PC-3 (cell line): ENCODE measurements around the gene RMI2. TPM values are rescaled to one million over a fixed set of nuclear protein-coding genes. Genes with fewer than 3 reads are reported as not detected.

ENCODE experiments used
- ATAC-seq: fragments of 200-7000 bp; cut with Tn5 transposase; 2 replicates; pipeline ENCODE4 v1.9.1; 2020; ENCODE audit warnings: mild to moderate bottlenecking, moderate library complexity
- BruUV-seq: library from RNA; stranded (reverse); fragments of 400-500 nt; replicated peaks from 2 replicates; lab custom pipeline; 2021; lab: Mats Ljungman, UMichigan
- CTCF ChIA-PET: fragments of 300-600 bp; sonication (Branson Sonifier 250); formaldehyde crosslinking; loops from one replicate; lab custom pipeline; 2022; ENCODE audit warnings: antibody characterized with exemption; lab: Charles Lee
- POLR2A ChIA-PET: fragments of 300-600 bp; sonication (Branson Sonifier 250); formaldehyde crosslinking; loops from one replicate; lab custom pipeline; 2022; ENCODE audit warnings: antibody characterized with exemption; ENCODE audit not compliant: unreplicated experiment; lab: Charles Lee
- DNase-seq: peaks from one replicate; pipeline ENCODE4 v3.0.0-alpha.2; 2015
- H2AFZ ChIP-seq: fragments of 300-600 bp; sonication (generic); 2 replicates; pipeline ENCODE4 v1.6.0; 2016; ENCODE audit warnings: antibody characterized with exemption, low read length
- H3F3A ChIP-seq: fragments of 300-600 bp; sonication (generic); one replicate; pipeline ENCODE4 v1.6.0; 2017; ENCODE audit warnings: antibody characterized with exemption, low read length, control low read depth, mild to moderate bottlenecking; ENCODE audit not compliant: unreplicated experiment
- H3K27ac ChIP-seq: fragments of 300-600 bp; sonication (generic); 2 replicates; pipeline ENCODE4 v1.5.1; 2016; ENCODE audit warnings: mild to moderate bottlenecking, low read length
- H3K27me3 ChIP-seq: fragments of 300-600 bp; sonication (generic); 2 replicates; pipeline ENCODE4 v1.6.1; 2016; ENCODE audit warnings: low read length, mixed read lengths
- H3K36me3 ChIP-seq: fragments of 300-600 bp; sonication (generic); 2 replicates; pipeline ENCODE4 v1.6.1; 2016; ENCODE audit warnings: low read depth, mixed run types, low read length, mixed read lengths
- H3K4me1 ChIP-seq: fragments of 300-600 bp; sonication (generic); 2 replicates; pipeline ENCODE4 v1.5.1; 2016; ENCODE audit warnings: low read length; ENCODE audit not compliant: insufficient read depth
- H3K4me2 ChIP-seq: fragments of 300-600 bp; sonication (generic); 2 replicates; pipeline ENCODE4 v1.6.0; 2016; ENCODE audit warnings: low read length
- H3K4me3 ChIP-seq: fragments of 300-600 bp; sonication (generic); 2 replicates; pipeline ENCODE4 v1.5.1; 2016; ENCODE audit warnings: mild to moderate bottlenecking, low read length, mixed read lengths
- H3K79me2 ChIP-seq: fragments of 300-600 bp; sonication (generic); 2 replicates; pipeline ENCODE4 v1.6.1; 2017; ENCODE audit warnings: low read length, mixed read lengths
- H3K9ac ChIP-seq: fragments of 300-600 bp; sonication (generic); 2 replicates; pipeline ENCODE4 v1.6.0; 2016; ENCODE audit warnings: mild to moderate bottlenecking, low read length
- H3K9me2 ChIP-seq: fragments of 300-600 bp; sonication (generic); replicated peaks from 2 replicates; pipeline ENCODE4 v1.6.1; 2016; ENCODE audit warnings: mixed run types, low read length, mixed read lengths
- H3K9me3 ChIP-seq: fragments of 300-600 bp; sonication (generic); 2 replicates; pipeline ENCODE4 v1.6.1; 2016; ENCODE audit warnings: low read length, mixed read lengths
- H4K20me1 ChIP-seq: fragments of 300-600 bp; sonication (generic); 2 replicates; pipeline ENCODE4 v1.6.1; 2016; ENCODE audit warnings: low read length, mixed read lengths
- CTCF ChIP-seq: fragments of 300-600 bp; sonication (generic); conservative IDR thresholded peaks from 2 replicates; pipeline ENCODE4 v1.5.1; 2017; ENCODE audit warnings: antibody characterized with exemption, low read depth, mild to moderate bottlenecking, low read length
- EZH2 ChIP-seq: fragments of 300-600 bp; sonication (generic); IDR thresholded peaks from one replicate; pipeline ENCODE4 v1.6.1; 2017; ENCODE audit warnings: antibody characterized with exemption, mild to moderate bottlenecking, low read length; ENCODE audit not compliant: unreplicated experiment
- EZH2phosphoT487 ChIP-seq: fragments of 300-600 bp; sonication (generic); IDR thresholded peaks from 2 replicates; pipeline ENCODE4 v1.6.1; 2018; ENCODE audit warnings: mild to moderate bottlenecking, antibody characterized with exemption, low read length, borderline replicate concordance
- intact Hi-C: fragments of 100-400 bp; cut with micrococcal nuclease; formaldehyde crosslinking; loops from 2 replicates; pipeline ENCODE4 v1.9.0; 2023
- total RNA-seq: library from RNA; depleted of rRNA; stranded (reverse); fragments of >200 nt; gene quantifications from 2 replicates; pipeline ENCODE4 v1.2.3, GENCODE V29; 2014

The RMI2 gene
- total RNA-seq, 1 experiment from 2014 or later = 10.9 TPM

- Histone ChIP-seq H3F3A (no peaks in the 10 kb centered on the region), H4K20me1 (no peaks in the 10 kb centered on the region), H3K27me3 (no peaks in the 10 kb centered on the region), H3K9me3 (no peaks in the 10 kb centered on the region), H3K9me2 (no peaks in the 10 kb centered on the region), H3K4me1 (peaks cover 7% of the 10 kb centered on the region; the same call in 1 of the 2 replicates), H3K79me2 (peaks cover 9% of the 10 kb centered on the region), H3K4me3 (no peak overlapping the region), H3K4me2 (no peak overlapping the region), H3K27ac (no peak overlapping the region), H3K9ac (no peak overlapping the region), H3K36me3 (no peaks in the 10 kb centered on the region), H2AFZ (no peak overlapping the region)
- no TSS peak for BruUV-seq
- ATAC-seq (no peak), DNase-seq (no peak)
- POLR2A ChIA-PET = no interaction called here
- CTCF ChIA-PET = no interaction called here
- intact Hi-C loops = no loop called here
- TF ChIP-seq EZH2 (no peak), CTCF (no peak), EZH2phosphoT487 (no peak)
Measured at GRCh38 chr16:11341371-11341770, 3.9 kb upstream of the RMI2 start.

GRCh38 chr16:11342021-11342855 lies 3.0 kb upstream of the RMI2 start:
- H3K79me2 ChIP-seq = peaks cover 16% of the 10 kb centered on the region
- no peak overlapping the region for H2AFZ ChIP-seq
- H3K36me3 ChIP-seq = no peaks in the 10 kb centered on the region
- no peaks in the 10 kb centered on the region for H3K9me3 ChIP-seq
- POLR2A ChIA-PET = no interaction called here
- no peaks in the 10 kb centered on the region for H3F3A ChIP-seq
- BruUV-seq = no TSS peak
- no peak for ATAC-seq
- H3K27me3 ChIP-seq = no peaks in the 10 kb centered on the region
- no peak for DNase-seq
- no peak overlapping the region for H3K27ac ChIP-seq
- H4K20me1 ChIP-seq = no peaks in the 10 kb centered on the region
- TF ChIP-seq EZH2phosphoT487 (no peak), EZH2 (no peak), CTCF (no peak)
- H3K9ac ChIP-seq = no peak overlapping the region
- H3K4me1 ChIP-seq = peaks cover 15% of the 10 kb centered on the region
- no peak overlapping the region for H3K4me3 ChIP-seq
- H3K4me2 ChIP-seq = no peak overlapping the region
- intact Hi-C loops = no loop called here
- CTCF ChIA-PET = no interaction called here
- no peaks in the 10 kb centered on the region for H3K9me2 ChIP-seq
